Measurements from ENCODE around the gene ZKSCAN2.

Gene ZKSCAN2

GRCh38 chr16:25269879-25270278 lies 12.2 kb upstream of the ZKSCAN2 start:
- peaks cover 6% of the 10 kb centered on the region; the same call in 1 of the 2 replicates for H3K9me3 ChIP-seq
- H4K20me1 ChIP-seq = peaks cover 71% of the 10 kb centered on the region
- no peak for TF ChIP-seq Cebpa-rat (IDR thresholded peaks at IDR 0.05)
- H3K4me2 ChIP-seq = no peak overlapping the region
- H3K9ac ChIP-seq = no peak overlapping the region
- peaks cover 9% of the 10 kb centered on the region; the same call in 1 of the 2 replicates for H3K4me1 ChIP-seq
- peaks cover 59% of the 10 kb centered on the region for H3K36me3 ChIP-seq
- H3K27me3 ChIP-seq = no peaks in the 10 kb centered on the region
- no peak overlapping the region for H3K4me3 ChIP-seq
- H3K27ac ChIP-seq = no peak overlapping the region

GRCh38 chr16:25265968-25266367 lies 8.3 kb upstream of the ZKSCAN2 start:
- Histone ChIP-seq H3K4me1 (no peaks in the 10 kb centered on the region), H3K27me3 (no peaks in the 10 kb centered on the region), H3K9ac (no peak overlapping the region), H3K36me3 (peaks cover 83% of the 10 kb centered on the region), H4K20me1 (peaks cover 98% of the 10 kb centered on the region), H3K27ac (no peak overlapping the region), H3K4me3 (no peak overlapping the region), H3K4me2 (no peak overlapping the region), H3K9me3 (peaks cover 6% of the 10 kb centered on the region; the same call in 1 of the 2 replicates)
- no peak for TF ChIP-seq Cebpa-rat (IDR thresholded peaks at IDR 0.05)

GRCh38 chr16:25264597-25264996 lies 7.0 kb upstream of the ZKSCAN2 start:
- TF ChIP-seq Cebpa-rat (IDR thresholded peaks at IDR 0.05) = no peak
- peaks cover 85% of the 10 kb centered on the region for H3K36me3 ChIP-seq
- no peak overlapping the region for H3K4me2 ChIP-seq
- H3K4me3 ChIP-seq = no peak overlapping the region
- no peak overlapping the region for H3K27ac ChIP-seq
- H4K20me1 ChIP-seq = peaks cover 98% of the 10 kb centered on the region
- peaks cover 6% of the 10 kb centered on the region; the same call in 1 of the 2 replicates for H3K9me3 ChIP-seq
- peaks cover 4% of the 10 kb centered on the region for H3K4me1 ChIP-seq
- no peak overlapping the region for H3K9ac ChIP-seq
- no peaks in the 10 kb centered on the region for H3K27me3 ChIP-seq

GRCh38 chr16:25260416-25260815 lies 2.8 kb upstream of the ZKSCAN2 start:
- Histone ChIP-seq H3K9me3 (no peaks in the 10 kb centered on the region), H3K27ac (no peak overlapping the region), H3K9ac (no peak overlapping the region), H3K27me3 (no peaks in the 10 kb centered on the region), H3K4me1 (peaks cover 31% of the 10 kb centered on the region), H3K4me2 (no peak overlapping the region), H3K36me3 (peaks cover 53% of the 10 kb centered on the region), H3K4me3 (no peak overlapping the region), H4K20me1 (peaks cover 86% of the 10 kb centered on the region)
- TF ChIP-seq Cebpa-rat (IDR thresholded peaks at IDR 0.05) = no peak

- TF ChIP-seq Cebpa-rat (IDR thresholded peaks at IDR 0.05) = no peak
- peak overlapping the region; percentile 98 for H3K9ac ChIP-seq
- H3K27me3 ChIP-seq = no peaks in the 10 kb centered on the region
- H3K36me3 ChIP-seq = peaks cover 56% of the 10 kb centered on the region
- H3K27ac ChIP-seq = peak overlapping the region; percentile 99
- peaks cover 78% of the 10 kb centered on the region for H4K20me1 ChIP-seq
- H3K9me3 ChIP-seq = no peaks in the 10 kb centered on the region
- peak overlapping the region; percentile 96 for H3K4me2 ChIP-seq
- peak overlapping the region; percentile 85 for H3K4me3 ChIP-seq
- peaks cover 35% of the 10 kb centered on the region for H3K4me1 ChIP-seq
Observed at GRCh38 chr16:25258861-25259179, 1.2 kb upstream of the ZKSCAN2 start.

GRCh38 chr16:25257956-25258860 lies 563 bp upstream of the ZKSCAN2 start:
- Histone ChIP-seq H4K20me1 (peaks cover 72% of the 10 kb centered on the region), H3K4me2 (peak overlapping the region; percentile 96), H3K4me1 (peaks cover 35% of the 10 kb centered on the region), H3K27me3 (no peaks in the 10 kb centered on the region), H3K36me3 (peaks cover 56% of the 10 kb centered on the region), H3K4me3 (peak overlapping the region; percentile 85), H3K9me3 (no peaks in the 10 kb centered on the region), H3K27ac (peak overlapping the region; percentile 99), H3K9ac (peak overlapping the region; percentile 98)
- TF ChIP-seq Cebpa-rat (IDR thresholded peaks at IDR 0.05) = no peak

GRCh38 chr16:25256695-25257469 lies 763 bp downstream of the ZKSCAN2 start:
- no peaks in the 10 kb centered on the region for H3K27me3 ChIP-seq
- H3K4me3 ChIP-seq = peak overlapping the region; percentile 85
- H3K27ac ChIP-seq = peak overlapping the region; percentile 99
- H3K9ac ChIP-seq = peak overlapping the region; percentile 98
- TF ChIP-seq Cebpa-rat (IDR thresholded peaks at IDR 0.05) = no peak
- H3K4me2 ChIP-seq = peak overlapping the region; percentile 96
- H3K9me3 ChIP-seq = no peaks in the 10 kb centered on the region
- H3K4me1 ChIP-seq = peaks cover 35% of the 10 kb centered on the region
- peaks cover 59% of the 10 kb centered on the region for H4K20me1 ChIP-seq
- peaks cover 56% of the 10 kb centered on the region for H3K36me3 ChIP-seq

- Histone ChIP-seq H3K36me3 (peaks cover 69% of the 10 kb centered on the region), H3K27ac (no peak overlapping the region), H4K20me1 (peaks cover 26% of the 10 kb centered on the region), H3K4me1 (peaks cover 19% of the 10 kb centered on the region), H3K4me2 (no peak overlapping the region), H3K9me3 (peaks cover 11% of the 10 kb centered on the region), H3K27me3 (no peaks in the 10 kb centered on the region), H3K4me3 (no peak overlapping the region), H3K9ac (0 out of 2 replicates have a peak overlapping the region, but pooled peaks have one; percentile 19)
- no peak for TF ChIP-seq Cebpa-rat (IDR thresholded peaks at IDR 0.05)
Observed at GRCh38 chr16:25253322-25253721, 4.3 kb downstream of the ZKSCAN2 start.

GRCh38 chr16:25250467-25250866 lies 7.2 kb downstream of the ZKSCAN2 start:
- H4K20me1 ChIP-seq = peaks cover 8% of the 10 kb centered on the region
- no peak overlapping the region for H3K27ac ChIP-seq
- peaks cover 22% of the 10 kb centered on the region for H3K9me3 ChIP-seq
- H3K4me1 ChIP-seq = peaks cover 5% of the 10 kb centered on the region
- H3K9ac ChIP-seq = no peak overlapping the region
- H3K4me3 ChIP-seq = no peak overlapping the region
- no peak for TF ChIP-seq Cebpa-rat (IDR thresholded peaks at IDR 0.05)
- no peak overlapping the region for H3K4me2 ChIP-seq
- H3K27me3 ChIP-seq = no peaks in the 10 kb centered on the region
- peaks cover 94% of the 10 kb centered on the region for H3K36me3 ChIP-seq

GRCh38 chr16:25235991-25236390 lies 21.7 kb downstream of the ZKSCAN2 start:
- no peak for TF ChIP-seq Cebpa-rat (IDR thresholded peaks at IDR 0.05)
- Histone ChIP-seq H3K36me3 (peaks cover 46% of the 10 kb centered on the region), H3K4me3 (no peak overlapping the region), H3K9me3 (no peaks in the 10 kb centered on the region), H4K20me1 (no peaks in the 10 kb centered on the region), H3K27ac (no peak overlapping the region), H3K9ac (no peak overlapping the region), H3K4me1 (no peaks in the 10 kb centered on the region), H3K27me3 (no peaks in the 10 kb centered on the region), H3K4me2 (no peak overlapping the region)

All from BLaER1 (cell line).